ENCODE results near the gene DET1. TPM values are rescaled to one million over a fixed set of nuclear protein-coding genes. Genes with fewer than 3 reads are reported as not detected.

Gene DET1
- total RNA-seq, 2 donors from 2014 or later = 6.9 to 11.5 TPM

GRCh38 chr15:88518903-88519302, 27.6 kb downstream of the DET1 start:
- 79% methylated on average over 3 of the region's 3 CpGs for WGBS
- Histone ChIP-seq H3K27ac (no peak overlapping the region), H3K36me3 (no peaks in the 10 kb centered on the region), H3K27me3 (replicated peaks; ENCODE audit: insufficient read depth) (no peaks in the 10 kb centered on the region), H3K9me3 (no peaks in the 10 kb centered on the region), H3K4me1 (replicated peaks) (no peaks in the 10 kb centered on the region), H3K4me3 (no peak overlapping the region)
- intact Hi-C loops (cut with DNase I) = no loop called here
- DNase-seq (ENCODE audit: low spot score) = no peak
- TF ChIP-seq CTCF (IDR thresholded peaks at IDR 0.05) (no peak), POLR2AphosphoS5 (IDR thresholded peaks at IDR 0.05) (no peak), POLR2A (IDR thresholded peaks at IDR 0.05) (no peak)

- intact Hi-C loops (cut with DNase I) = no loop called here
- H3K27me3 ChIP-seq (replicated peaks; ENCODE audit: insufficient read depth) = no peaks in the 10 kb centered on the region
- H3K9me3 ChIP-seq = no peaks in the 10 kb centered on the region
- no peak overlapping the region for H3K27ac ChIP-seq
- H3K4me3 ChIP-seq = no peak overlapping the region
- WGBS = 82% methylated on average over 5 of the region's 5 CpGs
- H3K36me3 ChIP-seq = peaks cover 0 to 4% of the 10 kb centered on the region in 2 donors
- no peak for TF ChIP-seq POLR2AphosphoS5 (IDR thresholded peaks at IDR 0.05)
- TF ChIP-seq POLR2A (IDR thresholded peaks at IDR 0.05) = no peak
- TF ChIP-seq CTCF (IDR thresholded peaks at IDR 0.05) = no peak
- H3K4me1 ChIP-seq (replicated peaks) = no peaks in the 10 kb centered on the region
- DNase-seq (ENCODE audit: low spot score) = no peak
These were observed 33.3 kb downstream of the DET1 start for GRCh38 chr15:88513195-88513594.

- no peak for DNase-seq (ENCODE audit: low spot score)
- no peak overlapping the region for H3K4me3 ChIP-seq
- H3K27me3 ChIP-seq (replicated peaks; ENCODE audit: insufficient read depth) = no peaks in the 10 kb centered on the region
- WGBS = 94% methylated on average over 5 of the region's 5 CpGs
- no peak overlapping the region for H3K27ac ChIP-seq
- no peaks in the 10 kb centered on the region for H3K9me3 ChIP-seq
- TF ChIP-seq POLR2AphosphoS5 (IDR thresholded peaks at IDR 0.05) = no peak
- no peaks in the 10 kb centered on the region for H3K4me1 ChIP-seq (replicated peaks)
- intact Hi-C loops (cut with DNase I) = no loop called here
- H3K36me3 ChIP-seq = peaks cover 0 to 4% of the 10 kb centered on the region in 2 donors
These were observed 33.9 kb downstream of the DET1 start for GRCh38 chr15:88512601-88513000.

GRCh38 chr15:88512078-88512477, 34.4 kb downstream of the DET1 start:
- no peak overlapping the region for H3K27ac ChIP-seq
- intact Hi-C loops (cut with DNase I) = no loop called here
- H3K27me3 ChIP-seq (replicated peaks; ENCODE audit: insufficient read depth) = no peaks in the 10 kb centered on the region
- TF ChIP-seq POLR2AphosphoS5 (IDR thresholded peaks at IDR 0.05) = no peak
- no peak for TF ChIP-seq CTCF (IDR thresholded peaks at IDR 0.05)
- TF ChIP-seq POLR2A (IDR thresholded peaks at IDR 0.05) = no peak
- no peaks in the 10 kb centered on the region for H3K4me1 ChIP-seq (replicated peaks)
- DNase-seq (ENCODE audit: low spot score) = no peak
- 89% methylated on average over 3 of the region's 3 CpGs for WGBS
- H3K4me3 ChIP-seq = no peak overlapping the region
- no peaks in the 10 kb centered on the region for H3K9me3 ChIP-seq
- peaks cover 0 to 4% of the 10 kb centered on the region in 2 donors for H3K36me3 ChIP-seq

- Histone ChIP-seq H3K27ac (no peak overlapping the region), H3K27me3 (replicated peaks; ENCODE audit: insufficient read depth) (no peaks in the 10 kb centered on the region), H3K4me3 (no peak overlapping the region), H3K9me3 (no peaks in the 10 kb centered on the region), H3K4me1 (replicated peaks) (no peaks in the 10 kb centered on the region), H3K36me3 (peaks cover 0 to 4% of the 10 kb centered on the region in 2 donors)
- TF ChIP-seq CTCF (IDR thresholded peaks at IDR 0.05) = no peak
- TF ChIP-seq POLR2AphosphoS5 (IDR thresholded peaks at IDR 0.05) = no peak
- no peak for TF ChIP-seq POLR2A (IDR thresholded peaks at IDR 0.05)
- intact Hi-C loops (cut with DNase I) = no loop called here
- WGBS = 98% methylated on average over 2 of the region's 2 CpGs
- DNase-seq (ENCODE audit: low spot score) = no peak
These were observed 35.3 kb downstream of the DET1 start for GRCh38 chr15:88511161-88511560.

All from prostate gland (tissue), 2 donors.